NOMO-1 (cell line): ENCODE measurements around the gene ZNF610.
A peak's percentile ranks its signal among the peaks of the same experiment; 100 is the strongest.
"Not testable (repeated sequence)": the region's sequence is repeated elsewhere in the genome, so short reads cannot be mapped to it uniquely, and the experiment has no call there.

Source experiments
- DNase-seq, 2 experiments: peaks; one replicate each; lab custom pipeline; 2025; ENCODE audit not compliant: unreplicated experiment in 2 of 2; lab: John Stamatoyannopoulos, UW

Gene ZNF610

GRCh38 chr19:52336117-52336790 lies at the start of gene ZNF610:
ZNF610 (plus strand) TSS chr19:52336243; CDS start chr19:52349173, 12,930 bp downstream.
- DNase-seq, result no peak

- DNase-seq, result no peak
Measured at GRCh38 chr19:52286256-52286655, 49.8 kb upstream of the ZNF610 start.

- no peak for DNase-seq
Measured at GRCh38 chr19:52291781-52292180, 44.3 kb upstream of the ZNF610 start.

GRCh38 chr19:52292946-52293345 lies 43.1 kb upstream of the ZNF610 start:
- DNase-seq, result not testable (repeated sequence)

GRCh38 chr19:52296400-52296772 lies 39.7 kb upstream of the ZNF610 start:
- DNase-seq, result peak in 1 of 2 experiments; percentile 46

- peak; percentile 73 to 82 for DNase-seq
Measured at GRCh38 chr19:52296773-52297600, 39.1 kb upstream of the ZNF610 start, which contains the start of gene ZNF480. ZNF480 (plus strand) TSS chr19:52297169; CDS start chr19:52300413, 3,244 bp downstream.

- peak; percentile 6 to 40 for DNase-seq
Measured at GRCh38 chr19:52297601-52298364, 38.3 kb upstream of the ZNF610 start.

GRCh38 chr19:52307275-52307674 lies 28.8 kb upstream of the ZNF610 start:
- DNase-seq, result no peak

GRCh38 chr19:52322429-52322828 lies 13.6 kb upstream of the ZNF610 start:
- no peak for DNase-seq

- no peak for DNase-seq
Measured at GRCh38 chr19:52331757-52332156, 4.3 kb upstream of the ZNF610 start.

GRCh38 chr19:52335768-52336116 lies 301 bp upstream of the ZNF610 start:
- no peak for DNase-seq

- DNase-seq, result no peak
Measured at GRCh38 chr19:52336791-52337381, 843 bp downstream of the ZNF610 start.

- not testable (repeated sequence) for DNase-seq
Measured at GRCh38 chr19:52339022-52339421, 3.0 kb downstream of the ZNF610 start.

GRCh38 chr19:52343548-52343947 lies 7.5 kb downstream of the ZNF610 start:
- DNase-seq, result peak; percentile 6 to 29

GRCh38 chr19:52345162-52345561 lies 9.1 kb downstream of the ZNF610 start:
- DNase-seq, result no peak

GRCh38 chr19:52351512-52351911 lies 15.5 kb downstream of the ZNF610 start:
- DNase-seq, result no peak

GRCh38 chr19:52366414-52366824 lies 30.4 kb downstream of the ZNF610 start:
- no peak for DNase-seq

GRCh38 chr19:52369559-52370340 lies 33.7 kb downstream of the ZNF610 start, which contains the start of gene ZNF880:
ZNF880 (plus strand) TSS chr19:52369923; CDS start chr19:52369966, 43 bp downstream.
- no peak for DNase-seq

GRCh38 chr19:52370341-52370710 lies 34.3 kb downstream of the ZNF610 start:
- no peak for DNase-seq

- no peak for DNase-seq
Measured at GRCh38 chr19:52391135-52391534, 55.1 kb downstream of the ZNF610 start.
